NOMO-1 treated with DMSO at 0.1 percent for 48 hours (cell line): ENCODE results near the gene CROCC2.

Experiments
- DNase-seq: peaks from one replicate; lab custom pipeline; 2025; ENCODE audit not compliant: unreplicated experiment; lab: John Stamatoyannopoulos, UW

CROCC2 gene

DNA sequence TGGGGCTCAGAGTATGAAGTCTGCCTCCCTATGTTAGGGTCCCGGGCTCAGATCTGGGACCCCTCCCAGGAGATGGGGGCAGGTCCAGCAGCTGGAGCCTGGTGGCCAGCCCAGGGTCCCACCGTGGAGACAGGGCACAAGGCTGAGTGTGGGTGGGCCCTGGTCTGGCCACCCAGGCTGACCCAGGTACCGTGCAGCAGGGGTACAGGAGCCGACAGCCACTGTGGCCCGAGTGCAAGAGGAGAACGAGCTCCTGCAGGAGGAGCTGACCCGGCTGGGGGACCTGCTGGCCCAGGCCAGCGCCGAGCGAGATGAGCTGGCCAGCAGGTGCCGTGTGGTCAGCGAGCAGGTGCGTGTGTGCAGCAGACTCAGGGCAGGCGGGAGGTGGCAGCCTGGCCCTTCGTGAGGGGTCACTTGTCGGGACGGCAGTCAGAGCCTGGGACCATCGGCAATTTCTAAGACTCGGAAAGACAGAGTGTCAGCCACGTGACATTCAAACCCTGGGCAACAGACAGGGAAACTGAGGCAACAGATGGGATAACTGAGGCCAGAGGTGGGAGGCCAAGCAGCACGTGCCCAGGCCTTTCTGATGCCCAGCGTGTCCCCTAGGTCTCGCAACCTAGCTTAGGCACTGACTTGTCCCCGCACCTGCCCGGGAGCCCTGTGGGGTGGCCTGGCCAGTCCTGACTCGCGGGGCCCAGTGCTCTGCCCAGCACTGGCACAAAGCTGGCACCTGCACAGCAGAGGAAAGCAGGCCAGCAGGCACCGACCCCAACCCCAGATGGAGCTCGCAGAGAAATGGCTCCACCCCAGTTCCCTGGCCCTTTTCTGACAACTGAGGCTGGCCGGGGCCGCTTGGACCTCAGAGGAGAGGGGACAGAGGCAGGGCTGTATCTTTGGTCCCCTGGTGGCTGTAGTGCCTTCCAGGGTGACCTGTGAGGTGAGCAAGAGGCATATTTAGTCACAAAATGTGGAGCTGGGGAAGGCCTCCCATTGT, 13.9 kb downstream of the CROCC2 start:
- no peak for DNase-seq

DNA sequence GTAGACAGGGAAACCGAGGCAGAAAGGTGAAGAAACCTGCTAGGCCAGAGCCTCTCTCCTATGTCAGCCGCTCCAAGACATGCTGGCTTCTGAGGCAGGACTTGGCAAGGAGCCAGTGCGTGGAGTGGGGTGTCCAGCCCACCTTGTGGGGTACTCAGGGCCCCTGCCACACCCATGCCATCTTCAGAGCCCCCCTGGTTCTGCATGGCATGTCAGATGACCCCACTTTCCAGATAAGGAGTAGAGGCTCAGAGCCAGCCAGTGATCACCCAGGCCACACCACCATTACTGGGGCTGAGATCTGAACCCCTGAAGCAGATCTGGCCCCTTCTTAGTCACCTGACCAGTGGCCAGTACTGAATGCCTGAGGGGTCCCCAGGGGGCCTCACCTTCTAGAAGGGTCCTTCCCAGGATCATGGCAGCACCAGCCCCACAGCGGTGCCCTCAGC, 14.7 kb downstream of the CROCC2 start:
- DNase-seq = no peak

DNA sequence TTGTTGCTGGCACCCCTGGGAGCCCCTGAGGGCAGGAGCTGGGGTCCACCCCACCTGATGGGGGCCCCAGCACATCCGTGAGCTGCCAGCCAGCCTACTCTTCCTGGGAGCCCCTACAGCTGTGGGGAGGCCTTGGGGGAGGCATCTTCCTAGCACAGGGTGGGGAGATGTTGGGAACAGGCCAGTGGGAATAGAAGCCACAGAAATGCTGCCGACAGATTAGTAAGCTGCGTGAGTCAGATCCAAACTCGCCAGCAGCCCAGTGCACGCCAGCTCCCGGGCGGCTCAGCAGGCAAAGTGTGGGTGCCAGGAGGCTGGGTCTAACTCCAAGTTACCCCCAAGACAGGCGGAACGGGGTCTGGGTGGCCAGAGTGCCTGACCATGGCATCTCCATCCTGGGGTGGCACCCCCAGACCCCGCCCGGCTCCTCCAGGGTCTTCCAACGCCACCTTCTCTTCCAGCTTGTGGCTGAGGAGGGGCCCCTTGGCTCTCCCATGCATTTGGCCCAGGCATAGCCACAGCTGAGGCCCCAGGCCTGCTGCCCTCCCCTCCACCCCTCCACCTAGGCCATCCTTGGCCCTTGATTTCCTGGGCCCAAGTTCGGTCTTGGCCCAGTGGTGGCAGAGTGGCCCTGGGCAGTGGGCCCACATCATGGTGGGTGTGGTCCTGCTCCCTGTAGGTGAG, 15.3 kb downstream of the CROCC2 start:
- DNase-seq = no peak

DNA sequence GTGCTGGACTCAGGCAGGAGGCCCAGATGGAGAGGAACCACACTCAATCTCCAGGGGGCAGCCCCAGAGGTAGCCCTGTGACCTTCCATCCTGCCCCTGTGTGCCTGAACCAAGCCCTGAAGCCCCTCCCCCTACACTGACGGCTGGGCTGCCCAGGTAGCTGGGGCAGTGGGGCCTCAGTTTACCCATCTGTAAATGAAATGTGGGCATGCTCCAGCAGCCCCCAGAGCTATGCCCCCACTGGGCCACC, 15.8 kb downstream of the CROCC2 start:
- no peak for DNase-seq

DNA sequence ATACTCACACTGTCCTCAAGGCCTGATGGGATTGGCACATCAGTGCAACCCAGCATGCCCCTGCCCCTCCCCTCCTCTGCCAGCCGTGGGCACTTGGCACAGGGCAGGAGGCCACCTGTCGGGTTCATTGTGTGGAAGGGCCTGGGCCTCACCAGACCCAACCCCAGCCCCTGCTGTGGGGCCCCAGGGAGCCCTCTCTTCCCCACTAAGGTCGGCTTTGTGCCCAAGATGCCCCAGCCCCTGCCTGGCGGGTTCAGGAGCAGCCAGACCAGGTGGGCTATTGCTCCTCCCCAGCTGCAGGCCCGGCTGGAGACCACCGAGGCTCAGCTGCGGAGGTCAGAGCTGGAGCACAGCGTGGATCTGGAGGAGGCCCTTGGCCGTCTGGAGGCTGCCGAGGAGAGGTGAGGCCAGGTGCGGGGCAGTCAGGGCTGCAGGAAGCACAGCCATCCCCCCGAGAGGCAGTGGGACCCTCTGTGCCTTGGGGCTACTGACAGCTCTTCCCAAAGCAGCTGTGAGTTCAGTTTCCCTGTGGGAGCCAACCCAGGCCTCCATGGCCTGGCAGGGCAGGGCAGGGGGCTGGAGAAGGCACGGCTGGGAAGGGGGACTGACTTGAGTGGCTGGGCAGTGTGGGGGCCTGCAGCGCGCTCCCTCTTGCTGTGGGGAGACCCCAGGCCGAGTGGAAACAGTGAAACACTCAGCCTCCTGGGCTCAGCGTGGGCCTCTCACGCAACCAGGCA, 16.3 kb downstream of the CROCC2 start:
- DNase-seq = no peak

DNA sequence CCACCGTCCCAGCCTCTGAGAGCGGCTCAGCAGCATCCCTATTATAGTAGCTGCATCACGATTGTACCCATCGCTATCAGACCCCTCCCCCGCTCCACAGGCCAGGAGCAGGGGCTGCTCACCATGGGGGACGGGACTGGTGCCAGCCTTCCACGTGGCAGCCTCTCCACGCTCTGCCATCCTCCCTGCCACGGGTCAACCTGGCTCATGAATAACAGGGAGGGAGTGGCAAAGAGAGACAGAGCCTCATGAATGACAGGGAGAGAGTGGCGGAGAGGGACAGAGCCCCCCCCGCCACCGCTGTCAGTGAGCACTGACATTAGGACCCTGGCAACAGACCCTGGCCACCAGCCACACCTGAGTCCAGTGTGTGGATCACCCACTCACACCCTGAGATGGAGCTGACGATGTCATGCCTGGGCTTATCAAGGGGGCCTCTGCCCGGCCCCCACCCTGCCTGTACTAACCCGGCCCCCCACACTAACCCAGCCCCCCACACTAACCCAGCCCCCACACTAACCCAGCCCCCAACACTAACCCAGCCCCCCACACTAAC, 16.9 kb downstream of the CROCC2 start:
- no peak for DNase-seq

DNA sequence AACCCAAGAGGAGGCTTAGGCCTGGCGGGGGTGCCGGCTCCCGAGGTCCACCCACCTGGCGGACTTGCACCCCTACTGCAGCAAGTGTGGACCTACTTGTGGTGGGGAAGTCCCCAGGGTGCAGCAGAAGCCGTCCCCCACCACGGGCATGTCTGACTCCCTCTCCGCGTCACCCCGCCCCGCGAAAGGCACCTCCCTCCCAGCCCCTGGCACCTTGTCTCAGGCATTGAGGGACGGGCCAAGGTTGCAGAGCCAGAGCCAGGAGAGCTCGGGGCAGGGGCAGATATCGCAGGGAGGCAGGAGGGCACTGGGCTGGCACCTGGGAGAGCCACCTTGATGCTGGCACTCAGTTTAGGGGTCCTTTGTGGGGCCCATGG, 19.0 kb downstream of the CROCC2 start:
- DNase-seq = no peak

DNA sequence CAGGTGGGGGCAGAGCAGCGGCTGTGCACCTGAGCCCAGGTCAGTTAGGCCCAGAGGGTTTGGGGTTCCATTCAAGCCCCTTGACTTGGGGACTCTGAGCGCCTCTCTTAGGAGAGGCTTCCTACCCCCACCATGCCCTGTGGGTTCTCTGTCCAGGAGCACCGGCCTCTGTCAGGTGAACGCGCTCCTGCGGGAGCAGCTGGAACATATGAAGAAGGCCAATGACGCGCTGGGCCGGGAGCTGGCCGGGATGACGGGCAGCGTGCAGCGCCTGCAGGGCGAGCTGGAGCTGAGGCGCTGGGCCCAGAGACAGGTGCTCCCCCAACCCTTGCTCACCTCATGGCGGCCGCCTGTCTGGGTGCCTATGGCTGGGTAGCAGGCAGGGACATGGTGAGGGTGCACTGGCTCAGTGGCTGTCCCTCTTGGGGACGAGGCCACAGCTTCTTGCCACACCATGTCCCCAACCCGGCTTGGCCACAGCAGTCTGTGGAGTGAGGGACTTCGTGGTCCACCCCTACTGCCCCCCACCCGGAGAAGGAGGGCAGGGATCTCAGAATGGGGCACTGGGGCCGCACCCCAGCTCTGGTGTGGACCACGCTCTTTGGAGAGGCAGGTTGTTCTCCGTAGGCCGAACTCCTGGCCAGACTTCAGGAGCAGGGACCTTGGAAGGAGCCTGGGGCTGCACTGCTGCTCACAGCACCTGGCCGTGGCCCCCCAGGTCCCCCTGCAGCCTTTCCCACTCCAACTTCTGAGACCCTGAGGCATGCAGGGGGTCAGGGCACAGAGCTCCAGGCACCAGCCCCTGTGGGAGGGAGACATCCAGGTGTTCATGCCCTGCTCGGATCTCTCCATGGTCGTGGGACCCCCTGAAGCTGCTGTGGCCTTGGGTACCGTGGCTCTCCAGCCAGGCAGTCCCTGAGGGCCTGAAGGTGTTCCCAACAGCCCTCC, 19.7 kb downstream of the CROCC2 start:
- DNase-seq = no peak

DNA sequence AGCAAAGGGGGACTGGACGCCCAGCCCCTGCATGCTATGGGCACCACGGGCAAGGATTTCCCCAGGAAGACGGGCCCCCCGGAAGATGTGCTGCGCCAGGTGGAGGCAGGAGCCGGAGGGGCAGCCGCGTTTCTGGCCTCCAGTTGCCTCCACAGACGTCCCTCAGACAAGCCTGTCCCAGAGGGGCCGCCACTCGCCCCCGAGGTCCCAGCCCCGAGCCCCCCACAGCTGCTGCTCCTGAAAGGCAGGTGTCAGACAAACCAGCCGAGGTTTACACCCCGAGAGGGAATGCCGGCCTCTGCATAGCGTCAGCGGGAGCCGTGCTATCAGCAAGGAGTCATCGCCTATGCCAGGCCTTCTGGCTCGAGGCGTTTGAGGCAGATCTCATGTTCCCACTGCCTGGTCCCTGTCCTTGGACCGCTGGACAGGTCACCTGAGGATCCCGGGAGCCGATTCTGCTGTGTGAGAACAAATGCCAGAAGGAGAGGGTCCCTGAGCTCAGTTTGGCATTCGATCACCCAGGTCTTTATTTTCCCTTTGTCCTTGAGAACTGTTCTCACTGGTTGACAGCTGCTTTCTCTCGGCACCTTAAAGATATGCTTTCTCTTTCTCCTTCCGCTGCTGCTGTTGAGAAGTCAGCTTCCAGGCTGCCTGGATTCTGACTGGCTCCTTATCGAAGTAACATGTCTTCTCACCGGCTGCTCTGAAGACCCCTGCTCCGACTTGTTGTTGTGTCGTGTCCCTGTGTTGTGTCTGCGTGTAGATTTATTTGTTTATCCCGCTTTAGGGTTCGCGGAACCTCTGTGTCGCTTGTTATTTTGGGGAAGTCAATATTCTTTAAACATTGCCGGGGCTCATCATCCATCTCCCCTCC, 20.6 kb downstream of the CROCC2 start:
- DNase-seq = no peak

DNA sequence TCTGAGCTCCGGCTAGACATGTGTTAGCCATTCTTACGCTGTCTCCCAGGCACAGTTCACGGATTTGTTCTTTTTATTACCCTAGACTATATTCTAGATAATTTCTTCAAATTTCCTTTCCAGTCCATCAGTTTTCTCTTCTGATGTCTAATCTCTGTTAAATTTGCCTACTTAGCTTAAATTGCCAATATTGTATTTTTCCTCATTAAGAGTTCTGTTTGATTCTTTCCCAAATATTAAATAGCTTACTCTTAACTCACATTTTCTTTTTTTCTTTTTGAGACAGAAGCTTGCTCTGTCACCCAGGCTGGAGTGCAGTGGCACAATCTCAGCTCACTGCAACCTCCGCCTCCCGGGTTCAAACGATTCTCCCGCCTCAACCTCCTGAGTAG, 21.2 kb downstream of the CROCC2 start:
- no peak for DNase-seq

DNA sequence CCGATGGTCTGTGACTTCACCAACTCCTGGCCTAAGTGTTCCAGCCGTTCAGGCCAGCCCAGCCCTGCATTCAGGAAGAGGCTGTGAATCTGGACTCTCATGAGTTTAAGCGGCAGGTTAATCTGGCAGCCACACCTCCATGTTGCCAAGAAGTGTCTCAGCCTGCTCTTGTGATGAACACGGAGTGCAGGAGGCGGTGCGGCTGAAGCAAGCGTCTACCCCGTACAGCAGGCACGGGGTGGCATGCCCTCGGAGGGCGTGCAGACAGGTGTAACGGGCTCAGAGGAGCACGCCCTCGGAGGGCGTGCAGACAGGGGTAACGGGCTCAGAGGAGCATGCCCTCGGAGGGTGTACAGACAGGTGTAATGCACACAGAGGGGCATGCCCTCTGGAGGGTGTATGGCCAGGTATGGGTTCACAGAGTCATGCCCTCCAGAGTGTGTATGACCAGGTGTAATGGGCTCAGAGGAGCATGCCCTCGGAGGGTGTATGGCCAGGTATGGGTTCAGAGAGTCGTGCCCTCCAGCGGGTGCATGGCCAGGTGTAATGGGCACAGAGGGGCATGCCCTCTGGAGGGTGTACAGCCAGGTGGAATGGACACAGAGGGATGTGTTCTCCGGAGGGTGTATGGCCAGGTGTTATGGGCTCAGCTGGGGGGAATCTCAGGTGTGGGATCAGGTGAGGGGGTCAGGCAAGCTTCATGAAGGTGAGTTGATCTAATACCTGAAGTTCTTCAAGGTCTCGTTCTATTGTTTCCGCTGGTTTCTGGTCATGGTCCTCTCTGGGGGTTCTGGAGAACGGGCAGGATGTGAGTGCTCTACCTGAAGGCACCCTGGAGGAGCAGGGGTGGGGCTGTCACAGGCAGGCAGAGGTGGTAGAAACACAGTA, 22.6 kb downstream of the CROCC2 start:
- no peak for DNase-seq

DNA sequence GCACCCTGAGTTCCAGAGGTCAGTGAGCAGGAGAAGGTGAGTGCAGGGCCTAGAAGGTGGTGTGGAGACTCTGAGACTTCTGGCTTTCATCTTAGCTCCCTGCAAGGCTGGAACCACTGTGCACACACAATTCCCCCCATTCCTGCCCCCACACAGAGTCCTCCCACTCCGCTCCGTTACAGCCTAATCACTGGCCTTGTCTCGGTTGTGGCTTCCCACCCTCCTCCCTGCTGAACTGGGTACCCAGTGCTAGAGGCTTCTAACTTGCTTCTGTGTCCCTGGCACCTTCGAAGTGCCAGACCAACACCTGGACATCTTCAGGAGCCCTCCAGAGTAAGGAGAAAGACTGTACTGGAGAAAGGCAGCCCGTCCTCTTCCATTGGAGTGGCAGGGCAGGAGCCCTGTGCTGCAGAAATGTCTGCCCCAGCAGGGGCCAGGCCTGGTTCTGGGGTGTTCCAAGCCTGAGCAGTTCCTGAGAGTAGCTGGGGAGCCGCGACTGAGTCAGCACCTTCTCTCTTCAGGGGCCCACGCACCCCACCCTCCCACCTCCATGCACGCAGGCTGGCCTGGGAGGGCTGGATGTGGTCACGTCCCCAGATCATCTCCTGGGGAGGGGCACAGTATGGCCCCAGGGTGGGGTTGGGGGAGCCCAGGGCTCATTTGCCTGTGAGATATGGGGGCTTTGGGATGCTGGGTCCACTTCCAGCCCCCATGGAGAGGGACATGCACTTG, 23.4 kb downstream of the CROCC2 start:
- no peak for DNase-seq

DNA sequence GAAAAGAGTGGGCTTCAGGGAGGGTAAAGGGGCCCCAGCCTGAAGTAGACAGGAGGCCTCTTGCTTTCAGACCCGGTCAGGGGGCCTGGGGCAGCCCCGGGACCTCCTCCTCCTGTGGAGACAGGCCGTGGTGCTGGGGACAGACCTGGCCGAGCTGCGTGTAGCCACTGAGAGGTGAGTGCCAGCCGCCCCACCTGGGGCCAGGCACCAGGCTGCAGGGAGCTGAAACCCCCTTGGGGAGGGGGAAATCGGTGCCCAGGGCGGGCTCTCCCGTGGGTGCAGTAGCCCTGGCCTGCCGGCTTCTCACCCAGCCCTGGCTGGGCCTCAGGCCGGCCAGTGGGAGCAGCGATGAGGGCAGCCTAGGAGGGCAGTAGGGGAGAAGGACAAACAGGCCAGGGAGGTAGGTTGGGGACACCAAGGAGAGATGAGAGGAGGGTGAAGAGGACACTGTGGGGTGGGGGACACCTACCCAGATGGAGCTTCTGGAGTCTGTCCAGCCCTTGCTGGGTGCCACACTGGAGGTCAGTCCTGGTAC, 24.0 kb downstream of the CROCC2 start:
- no peak for DNase-seq

DNA sequence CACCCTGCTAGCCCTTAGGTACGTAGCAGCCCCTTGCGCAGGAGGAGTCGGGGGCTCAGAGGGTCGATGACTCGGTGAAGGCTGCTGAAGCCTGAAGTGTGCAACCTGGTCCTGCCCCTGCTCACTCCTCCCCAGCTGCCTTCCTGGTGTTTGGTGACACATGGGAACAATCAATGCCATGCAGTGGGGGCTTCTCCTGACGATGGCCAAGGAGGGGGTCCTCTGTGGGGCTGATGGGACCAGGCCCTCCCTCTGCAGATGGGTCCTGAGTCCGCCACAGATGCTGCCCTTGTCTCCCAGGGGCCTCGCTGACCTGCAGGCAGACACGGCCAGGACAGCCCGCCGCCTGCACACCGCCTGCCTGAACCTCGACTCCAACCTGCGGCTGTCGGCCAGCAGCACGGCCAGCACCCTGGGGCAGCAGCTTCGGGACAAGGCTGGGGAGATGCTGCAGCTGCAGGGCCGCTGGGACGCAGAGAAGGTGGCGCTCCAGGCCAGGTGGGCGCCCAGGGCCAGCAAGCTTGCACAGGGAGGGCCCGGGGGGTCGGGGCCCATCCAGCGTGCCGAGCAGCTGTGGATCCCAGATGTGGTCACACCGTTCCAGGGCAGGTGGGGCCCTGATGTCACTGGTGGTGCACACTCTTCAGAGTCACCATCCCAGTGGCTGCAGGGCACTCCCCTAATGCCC, 24.6 kb downstream of the CROCC2 start:
- DNase-seq = no peak

DNA sequence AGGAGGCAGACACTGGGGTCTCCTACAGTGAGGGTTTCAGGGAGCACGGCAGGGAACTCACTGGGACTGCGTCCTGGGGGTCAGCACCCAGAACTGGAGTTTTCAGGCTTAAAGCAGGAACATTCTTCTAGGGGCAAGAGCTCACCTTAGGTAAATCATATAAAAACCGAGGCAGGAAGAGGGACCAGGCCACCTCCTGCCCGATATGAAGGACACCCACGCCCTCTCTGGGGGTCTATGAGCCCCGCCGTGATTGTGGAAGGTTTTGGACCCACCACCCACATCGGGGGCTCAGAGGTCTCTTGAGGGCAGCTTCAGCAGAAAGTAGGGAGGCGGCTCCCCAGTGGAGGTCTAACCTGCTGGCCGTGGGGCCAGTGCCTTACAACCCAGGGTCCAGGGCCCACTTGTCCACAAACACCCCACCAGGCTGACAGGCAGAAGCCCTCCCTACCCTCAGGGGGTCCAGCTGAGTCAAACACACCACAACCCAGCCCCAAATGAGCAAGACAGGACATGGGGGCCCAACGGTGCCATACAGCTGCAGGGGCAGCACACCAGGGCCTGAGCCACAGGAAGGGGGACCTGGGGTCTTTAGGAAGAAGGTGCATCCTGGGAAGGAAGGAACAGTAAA, 25.3 kb downstream of the CROCC2 start:
- DNase-seq = no peak

DNA sequence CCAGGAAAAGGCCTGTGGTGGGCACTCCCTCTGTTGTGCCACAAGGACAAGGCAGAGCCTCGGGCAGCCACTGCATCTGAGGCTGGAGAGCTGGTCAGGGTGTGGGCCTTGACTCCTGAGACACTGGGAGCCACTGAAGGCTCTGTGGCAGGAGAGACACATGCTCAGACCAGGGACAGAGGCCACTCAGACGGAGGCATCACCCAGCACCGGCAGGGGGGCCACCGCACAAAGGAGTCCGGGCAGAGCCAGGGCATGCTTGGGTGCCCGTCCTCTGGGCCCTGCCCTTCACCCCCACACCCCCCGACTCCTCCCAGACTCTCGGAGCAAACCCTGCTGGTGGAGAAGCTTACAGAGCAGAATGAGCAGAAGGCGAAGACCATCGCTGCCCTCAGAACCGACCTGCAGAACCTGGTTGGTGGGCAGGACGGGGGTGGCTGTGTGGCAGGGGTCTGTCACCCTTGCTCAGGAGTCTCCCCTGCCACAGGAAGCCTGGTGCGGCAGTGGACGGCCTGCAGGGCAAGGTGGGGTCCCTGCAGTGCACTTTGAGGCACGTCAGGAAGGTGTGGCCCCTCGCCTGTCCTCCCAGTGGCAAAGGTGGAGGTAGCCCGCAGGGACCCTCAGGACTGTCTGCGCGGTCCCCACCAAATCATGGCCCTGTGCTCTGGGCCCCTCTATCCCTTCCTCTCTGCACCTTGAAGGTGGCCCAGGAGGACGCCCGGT, 26.0 kb downstream of the CROCC2 start:
- DNase-seq = no peak
